Renal pelvis (tissue), 4 donors: ENCODE results near the gene FAF1. TPM values are rescaled to one million over a fixed set of nuclear protein-coding genes. Genes with fewer than 3 reads are reported as not detected.

Source experiments
- DNase-seq: peaks from one replicate; pipeline ENCODE4 v3.0.0-alpha.2; 2013
- polyA plus RNA-seq, 3 donors: library from polyadenylated mRNA; unstranded; fragments of 120-200 nt; gene quantifications; one replicate each; pipeline ENCODE4 v1.2.1, GENCODE V29; 2013; ENCODE audit not compliant: insufficient read length in 3 of 3

FAF1 gene
- polyA plus RNA-seq, 3 donors, result 52.6 to 64.8 (median 58.6) TPM

GRCh38 chr1:50438945-50439344 lies 521.1 kb downstream of the FAF1 start:
- DNase-seq, result no peak

- no peak for DNase-seq
Measured at GRCh38 chr1:50436489-50436888, 523.6 kb downstream of the FAF1 start.

GRCh38 chr1:50430010-50430405 lies 530.1 kb downstream of the FAF1 start:
- DNase-seq, result no peak

GRCh38 chr1:50427818-50428779 lies 532.0 kb downstream of the FAF1 start:
- DNase-seq, result no peak

- DNase-seq, result no peak
Measured at GRCh38 chr1:50427086-50427817, 532.8 kb downstream of the FAF1 start.

GRCh38 chr1:50426702-50427085 lies 533.4 kb downstream of the FAF1 start:
- DNase-seq, result no peak

- DNase-seq, result no peak
Measured at GRCh38 chr1:50426108-50426700, 533.9 kb downstream of the FAF1 start.

- DNase-seq, result no peak
Measured at GRCh38 chr1:50425376-50426107, 534.5 kb downstream of the FAF1 start.

- DNase-seq, result no peak
Measured at GRCh38 chr1:50424884-50425375, 535.1 kb downstream of the FAF1 start.

GRCh38 chr1:50424045-50424883 lies 535.8 kb downstream of the FAF1 start:
- no peak for DNase-seq

- no peak for DNase-seq
Measured at GRCh38 chr1:50423670-50424000, 536.4 kb downstream of the FAF1 start.

GRCh38 chr1:50422946-50423669 lies 537.0 kb downstream of the FAF1 start, which contains the start of gene DMRTA2:
TSS of gene DMRTA2 (minus strand) at chr1:50423443. CDS start at chr1:50421536, 1,907 bp downstream.
- no peak for DNase-seq

- DNase-seq, result no peak
Measured at GRCh38 chr1:50422675-50422945, 537.5 kb downstream of the FAF1 start.

- no peak for DNase-seq
Measured at GRCh38 chr1:50421768-50422674, 538.0 kb downstream of the FAF1 start.

GRCh38 chr1:50421366-50421748 lies 538.7 kb downstream of the FAF1 start:
- DNase-seq, result no peak

GRCh38 chr1:50420689-50421365 lies 539.2 kb downstream of the FAF1 start:
- no peak for DNase-seq

- no peak for DNase-seq
Measured at GRCh38 chr1:50419907-50420677, 540.0 kb downstream of the FAF1 start.
